GM18517 (cell line): ENCODE measurements around the gene CENPW.

Experiments used
- ATAC-seq: cut with Tn5 transposase; IDR thresholded peaks from one replicate; pipeline ENCODE4 v1.9.1; 2021; ENCODE audit warnings: mild to moderate bottlenecking, moderate library complexity; ENCODE audit not compliant: unreplicated experiment

The CENPW gene

GRCh38 chr6:126339796-126340609 lies at the start of gene CENPW:
Gene CENPW (plus strand): TSS chr6:126340115. CDS start chr6:126340274, 159 bp downstream.
- ATAC-seq = peak; percentile 85

- no peak for ATAC-seq
Observed at GRCh38 chr6:126293891-126294524, 45.9 kb upstream of the CENPW start.

- no peak for ATAC-seq
Observed at GRCh38 chr6:126300126-126300525, 39.8 kb upstream of the CENPW start.

- peak; percentile 86 for ATAC-seq
Observed at GRCh38 chr6:126300735-126301134, 39.2 kb upstream of the CENPW start.

GRCh38 chr6:126302191-126302590 lies 37.7 kb upstream of the CENPW start:
- no peak for ATAC-seq

GRCh38 chr6:126307849-126308248 lies 32.1 kb upstream of the CENPW start:
- no peak for ATAC-seq

GRCh38 chr6:126308362-126308761 lies 31.6 kb upstream of the CENPW start:
- ATAC-seq = no peak

GRCh38 chr6:126312013-126312665 lies 27.8 kb upstream of the CENPW start:
- ATAC-seq = peak; percentile 96

GRCh38 chr6:126313941-126314340 lies 26.0 kb upstream of the CENPW start:
- no peak for ATAC-seq

GRCh38 chr6:126318797-126319196 lies 21.1 kb upstream of the CENPW start:
- ATAC-seq = no peak

- ATAC-seq = no peak
Observed at GRCh38 chr6:126333729-126334128, 6.2 kb upstream of the CENPW start.

- ATAC-seq = no peak
Observed at GRCh38 chr6:126335210-126335609, 4.7 kb upstream of the CENPW start.

GRCh38 chr6:126337323-126337722 lies 2.6 kb upstream of the CENPW start:
- no peak for ATAC-seq

- ATAC-seq = no peak
Observed at GRCh38 chr6:126341126-126341525, 1.2 kb downstream of the CENPW start.

- no peak for ATAC-seq
Observed at GRCh38 chr6:126344181-126344580, 4.3 kb downstream of the CENPW start.

- no peak for ATAC-seq
Observed at GRCh38 chr6:126351960-126352359, 12.0 kb downstream of the CENPW start.

- ATAC-seq = no peak
Observed at GRCh38 chr6:126352514-126352913, 12.6 kb downstream of the CENPW start.

GRCh38 chr6:126356526-126356925 lies 16.6 kb downstream of the CENPW start:
- no peak for ATAC-seq

- ATAC-seq = no peak
Observed at GRCh38 chr6:126359936-126360537, 20.1 kb downstream of the CENPW start.

- ATAC-seq = no peak
Observed at GRCh38 chr6:126361832-126362440, 22.0 kb downstream of the CENPW start.

- ATAC-seq = no peak
Observed at GRCh38 chr6:126367849-126368248, 27.9 kb downstream of the CENPW start.
